Fibroblast of villous mesenchyme (primary cell): ENCODE data around the gene PRKAR1B. TPM values are rescaled to one million over a fixed set of nuclear protein-coding genes. Genes with fewer than 3 reads are reported as not detected.

Source experiments
- DNase-seq: peaks from one replicate; pipeline ENCODE4 v3.0.0-alpha.2; 2010; ENCODE audit warnings: low read depth
- H3K4me3 ChIP-seq: 2 replicates; pipeline ENCODE4 v1.5.1; 2011; ENCODE audit warnings: low read depth, mild to moderate bottlenecking, low read length
- CTCF ChIP-seq: IDR thresholded peaks from 2 replicates; pipeline ENCODE4 v1.5.1; 2012; ENCODE audit warnings: low read depth, mild to moderate bottlenecking, low read length; ENCODE audit not compliant: insufficient read depth
- total RNA-seq: library from RNA; depleted of rRNA; stranded (reverse); fragments of >200 nt; gene quantifications from 2 replicates; pipeline ENCODE4 v1.2.3, GENCODE V29; 2012

Gene PRKAR1B
- total RNA-seq, 1 donor, result 16.4 TPM

GRCh38 chr7:772005-772294 is 44.9 kb upstream of the PRKAR1B start:
- DNase-seq, result no peak
- no peak for TF ChIP-seq CTCF
- no peak overlapping the region for H3K4me3 ChIP-seq

GRCh38 chr7:771234-772004 is 44.3 kb upstream of the PRKAR1B start:
- peak; percentile 88 for DNase-seq

DNA sequence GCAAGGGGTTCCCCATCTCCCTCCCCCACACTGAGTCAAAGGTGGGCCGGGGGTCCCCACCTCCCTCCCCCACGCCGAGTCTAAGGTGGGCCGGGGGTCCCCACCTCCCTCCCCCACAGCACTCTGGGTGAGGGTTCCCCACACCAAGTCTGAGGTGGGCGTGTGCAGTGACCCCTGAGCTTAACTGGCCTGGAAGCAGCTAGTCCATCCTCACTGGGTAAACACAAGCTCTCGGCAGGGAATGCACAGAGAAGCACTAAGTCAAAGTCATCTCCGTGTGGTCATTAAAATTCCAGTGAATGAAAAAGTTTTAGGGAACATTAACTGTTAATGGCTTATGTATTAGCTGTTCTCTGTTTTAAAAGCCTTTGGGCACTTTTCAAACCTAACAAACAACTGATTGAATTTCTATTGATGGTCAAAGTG is 43.7 kb upstream of the PRKAR1B start:
- peak; percentile 36 for DNase-seq
- no peak overlapping the region for H3K4me3 ChIP-seq
- TF ChIP-seq CTCF, result no peak

More at GRCh38 chr7:771234-772004, 44.3 kb upstream of the PRKAR1B start:
- H3K4me3 ChIP-seq, result no peak overlapping the region
- TF ChIP-seq CTCF, result no peak

GRCh38 chr7:770336-770735 is 43.3 kb upstream of the PRKAR1B start:
- no peak for TF ChIP-seq CTCF
- DNase-seq, result no peak
- no peak overlapping the region for H3K4me3 ChIP-seq

GRCh38 chr7:768881-769504 is 41.9 kb upstream of the PRKAR1B start:
- DNase-seq, result peak; percentile 34
- TF ChIP-seq CTCF, result peak; percentile 4
- H3K4me3 ChIP-seq, result peak overlapping the region; percentile 43

GRCh38 chr7:767941-768731 is 41.1 kb upstream of the PRKAR1B start:
- peak overlapping the region; percentile 54 for H3K4me3 ChIP-seq
- no peak for TF ChIP-seq CTCF
- DNase-seq, result peak; percentile 96
